Activated CD4-positive, alpha-beta T cell treated with anti-CD3 and anti-CD28 coated beads for 1 hour (primary cell): ENCODE measurements around the gene TNKS1BP1.

ENCODE experiments used
- DNase-seq: peaks from one replicate; pipeline ENCODE4 v3.0.0-alpha.2; 2020

TNKS1BP1 gene

GRCh38 chr11:57330029-57330428 lies 5.3 kb upstream of the TNKS1BP1 start:
- no peak for DNase-seq

DNA sequence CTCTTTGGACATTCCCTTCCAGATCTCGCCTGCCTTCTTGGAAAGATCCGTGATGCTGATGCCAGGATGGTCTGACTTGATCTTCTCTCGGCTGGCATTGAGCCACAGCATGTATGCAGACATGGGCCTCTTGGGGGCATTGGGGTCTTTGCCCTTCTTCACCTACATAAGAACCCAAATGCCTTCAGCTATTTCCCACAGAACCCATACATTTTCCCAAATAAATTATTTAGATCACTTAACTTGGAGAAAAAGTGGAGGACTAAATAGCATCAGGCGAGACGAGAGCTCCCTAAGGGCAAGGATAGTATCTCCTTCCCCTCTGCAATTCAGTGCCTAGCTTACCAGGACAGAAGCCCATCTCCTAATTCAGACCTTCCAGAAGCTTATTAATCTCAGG lies 3.0 kb upstream of the TNKS1BP1 start:
- no peak for DNase-seq

DNA sequence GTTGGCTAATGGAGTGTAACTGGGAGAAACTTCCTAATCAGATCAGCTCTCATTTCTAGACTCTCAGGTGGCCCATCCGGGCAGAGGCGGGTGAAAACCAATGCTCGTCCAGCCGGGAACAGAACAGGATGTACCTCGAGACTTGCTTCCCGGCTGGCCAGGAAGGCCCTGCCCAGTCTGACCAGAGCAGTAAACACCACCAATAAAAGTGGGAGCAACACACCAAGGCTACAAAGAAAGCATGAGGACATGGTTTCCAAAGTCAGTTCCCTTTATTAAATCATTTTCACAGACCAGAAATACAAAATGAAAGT lies 940 bp upstream of the TNKS1BP1 start:
- no peak for DNase-seq

GRCh38 chr11:57324154-57324885 lies 432 bp downstream of the TNKS1BP1 start:
- no peak for DNase-seq

DNA sequence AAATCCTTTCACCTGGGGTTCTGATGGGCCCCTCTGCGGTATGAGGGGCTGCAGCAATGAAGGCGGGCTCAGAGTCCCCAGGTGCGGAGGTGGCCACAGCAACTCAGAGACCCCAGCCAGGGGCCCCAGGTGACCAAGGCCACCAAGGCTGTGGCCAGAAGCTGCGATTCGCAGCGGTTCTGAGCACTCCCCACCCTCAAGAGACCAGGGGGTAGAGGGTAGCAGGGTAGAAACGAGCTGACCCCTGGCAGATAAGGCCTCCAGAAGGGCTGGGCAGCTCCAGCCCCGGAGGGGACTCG lies 948 bp downstream of the TNKS1BP1 start:
- no peak for DNase-seq

- DNase-seq: no peak
These were observed 1.4 kb downstream of the TNKS1BP1 start for GRCh38 chr11:57323167-57323854.

GRCh38 chr11:57322256-57323166 lies 2.2 kb downstream of the TNKS1BP1 start:
- DNase-seq: no peak

DNA sequence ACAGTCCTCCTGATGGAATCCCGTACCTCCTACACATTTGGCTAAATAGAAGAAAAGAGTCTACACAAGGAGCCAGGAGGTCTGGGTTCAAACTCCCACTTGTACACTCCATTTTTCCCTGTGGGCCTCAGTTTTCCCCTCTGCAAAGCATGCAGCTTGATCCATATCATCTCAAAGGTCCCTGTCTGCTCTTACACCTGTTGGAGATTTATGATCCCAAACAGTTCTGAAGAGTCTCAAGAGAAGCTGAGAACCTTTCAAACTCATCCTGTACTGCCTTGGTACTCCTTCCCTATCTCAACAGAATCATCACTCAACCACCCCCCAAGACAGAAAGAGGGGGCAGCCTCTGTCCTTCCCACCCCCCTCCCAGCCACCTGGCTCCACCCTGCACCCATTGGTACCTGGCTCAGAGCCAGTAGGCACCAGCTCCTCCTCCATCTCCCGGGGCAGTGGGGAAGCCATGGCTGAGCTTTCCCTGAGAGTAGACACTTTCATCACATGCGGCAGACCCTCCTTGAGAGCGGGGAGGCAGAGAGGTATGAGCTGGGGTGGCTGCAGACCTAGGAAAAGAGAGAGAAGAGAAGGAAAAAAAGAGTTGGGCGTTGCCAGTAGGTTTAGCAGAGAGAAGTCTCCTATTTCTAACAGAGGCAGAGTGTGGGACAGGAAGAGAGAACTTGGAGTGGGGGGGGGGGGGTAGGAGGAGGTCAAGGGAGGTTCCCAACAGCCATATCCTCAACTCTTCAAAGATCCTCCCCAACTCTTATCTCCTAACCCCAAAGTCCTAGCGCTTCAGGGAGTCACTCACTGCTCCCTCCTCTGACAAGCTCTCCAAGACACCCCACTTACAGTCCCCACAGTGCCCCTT lies 3.1 kb downstream of the TNKS1BP1 start:
- no peak for DNase-seq

GRCh38 chr11:57320719-57321387 lies 3.9 kb downstream of the TNKS1BP1 start:
- no peak for DNase-seq

DNA sequence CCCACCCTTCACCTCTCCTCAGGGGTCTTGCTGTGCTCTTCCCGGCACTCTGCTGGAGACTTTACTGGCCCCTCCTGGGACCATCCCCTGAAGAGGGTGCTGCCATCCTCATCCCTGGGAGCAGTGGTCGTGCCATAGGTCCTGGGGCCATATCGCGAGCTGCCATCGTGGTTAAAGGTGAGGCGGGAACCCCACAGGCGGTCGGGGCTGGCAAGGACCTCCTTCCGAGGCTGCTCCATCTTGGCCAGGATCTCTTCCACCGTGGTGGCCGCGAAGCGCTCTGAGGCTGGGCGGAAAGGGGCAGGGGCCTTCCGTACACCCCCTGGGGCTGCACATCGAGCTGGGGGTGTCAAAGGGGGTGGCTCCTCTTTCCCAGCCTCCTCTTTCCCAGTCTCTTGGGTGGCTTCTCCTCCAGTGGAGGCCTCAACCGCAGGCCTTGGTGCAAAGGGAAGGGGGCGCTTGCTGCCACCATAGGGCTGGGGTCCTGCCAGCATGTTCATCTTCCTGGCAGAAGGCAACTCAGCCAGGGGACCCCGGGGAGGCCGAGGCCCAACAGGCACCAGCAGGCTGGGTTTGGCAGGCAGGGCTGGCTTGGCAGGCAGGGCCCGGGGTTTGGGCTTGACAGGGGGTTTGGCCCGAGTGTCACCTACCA lies 4.6 kb downstream of the TNKS1BP1 start:
- no peak for DNase-seq

GRCh38 chr11:57318178-57318577 lies 6.6 kb downstream of the TNKS1BP1 start:
- no peak for DNase-seq

DNA sequence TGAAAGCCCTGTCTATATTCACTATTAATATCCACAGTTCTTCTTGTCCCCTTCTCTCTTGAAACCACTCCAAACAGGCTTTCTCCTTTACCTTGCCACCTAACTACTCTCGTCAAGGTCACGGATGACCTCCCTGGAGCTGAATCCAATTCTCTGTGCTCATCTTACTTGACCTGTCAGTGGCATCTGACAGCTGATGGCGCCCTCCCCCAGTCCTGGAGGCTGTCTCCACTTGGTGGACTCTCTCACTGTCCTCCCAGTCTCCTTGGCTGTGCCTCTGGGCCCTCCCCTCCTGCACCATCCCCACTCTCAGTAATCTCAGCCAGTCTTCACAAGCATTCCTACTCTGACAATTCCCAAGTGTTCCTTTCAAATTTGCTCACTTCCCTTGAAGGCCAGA lies 8.7 kb downstream of the TNKS1BP1 start:
- no peak for DNase-seq

- DNase-seq: no peak
These were observed 9.3 kb downstream of the TNKS1BP1 start for GRCh38 chr11:57315491-57315890.

DNA sequence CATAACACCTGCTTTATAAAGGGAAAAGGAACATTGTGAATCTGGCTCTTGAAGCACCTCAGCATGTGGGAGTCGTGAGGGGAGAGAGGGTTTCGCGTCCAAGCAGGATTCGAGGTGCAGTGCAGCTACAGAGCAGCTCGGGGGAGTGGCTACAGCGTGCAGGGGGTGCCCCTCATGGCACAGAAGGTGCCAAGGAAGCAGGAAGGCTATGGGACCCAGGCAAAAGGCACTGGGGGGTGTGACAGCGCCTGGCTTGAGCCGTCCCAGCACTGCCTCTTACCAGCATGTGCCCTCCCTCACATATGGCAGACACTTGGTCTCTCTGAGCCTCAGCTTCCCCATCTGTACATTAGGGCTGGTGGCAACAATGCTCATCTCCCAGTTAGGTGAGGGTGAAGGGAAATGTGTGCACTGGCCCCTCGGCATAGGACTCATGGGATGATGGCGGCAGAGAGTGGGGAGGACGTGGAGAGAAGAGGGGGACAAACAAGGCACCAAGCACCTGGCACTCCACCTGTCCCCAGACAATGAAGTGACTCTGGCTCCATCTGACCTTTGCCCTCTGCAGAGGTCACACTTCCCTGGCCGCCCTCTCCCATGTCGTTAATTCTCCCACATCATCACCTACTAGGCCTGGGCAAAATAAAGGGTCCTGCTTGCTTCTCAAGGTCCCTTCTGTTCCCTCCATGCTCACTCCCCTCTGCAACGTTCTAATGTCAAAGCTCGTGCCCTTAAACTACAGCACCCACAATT lies 10.4 kb downstream of the TNKS1BP1 start:
- DNase-seq: no peak

- no peak for DNase-seq
These were observed 11.0 kb downstream of the TNKS1BP1 start for GRCh38 chr11:57313788-57314135.

GRCh38 chr11:57313071-57313787 lies 11.5 kb downstream of the TNKS1BP1 start:
- DNase-seq: no peak

GRCh38 chr11:57312511-57313021 lies 12.2 kb downstream of the TNKS1BP1 start:
- no peak for DNase-seq

DNA sequence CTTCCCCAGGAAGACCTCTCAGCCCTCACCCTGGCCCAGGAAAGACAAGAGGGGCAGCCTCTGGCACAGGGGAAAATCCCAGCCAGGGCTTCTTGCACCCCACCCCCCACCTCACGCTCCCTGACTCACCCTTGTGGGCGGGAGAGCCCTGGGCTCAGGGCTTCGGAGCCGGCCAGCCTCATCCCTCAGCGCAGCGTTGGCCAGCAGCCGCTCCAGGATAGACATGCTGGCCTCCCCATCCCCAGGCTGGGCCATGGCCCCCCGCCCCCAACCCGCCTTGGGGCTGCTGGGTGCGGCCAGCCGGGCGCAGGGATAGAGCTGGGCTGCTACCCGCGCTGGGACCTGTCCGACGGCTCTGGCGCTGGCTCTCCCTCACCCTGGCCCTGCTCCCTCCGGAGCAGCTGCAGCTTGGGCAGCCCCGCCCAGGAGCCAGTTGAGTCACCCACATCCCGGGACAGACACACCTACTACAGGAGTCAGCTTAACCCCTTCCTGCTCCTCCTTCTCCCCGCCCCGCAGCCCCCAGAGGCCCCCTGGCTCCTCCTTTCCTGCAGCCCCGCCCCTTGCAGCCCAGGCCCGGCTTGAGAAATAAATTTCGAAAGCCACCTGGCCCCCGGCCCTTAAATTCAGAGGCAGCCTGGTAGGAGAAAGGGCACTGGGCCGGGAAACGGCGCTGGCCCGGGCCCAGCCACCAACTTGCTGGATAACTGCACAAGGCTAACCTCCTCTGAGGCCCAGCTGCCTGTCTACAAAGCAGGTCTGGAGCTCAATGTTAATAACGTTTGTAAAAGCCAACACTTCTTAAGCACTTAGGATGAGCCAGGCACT lies 13.4 kb downstream of the TNKS1BP1 start:
- peak; percentile 18 for DNase-seq

GRCh38 chr11:57310630-57311086 lies 14.1 kb downstream of the TNKS1BP1 start:
- DNase-seq: no peak
